GM19240 (cell line): ENCODE data around the gene HINT1.

Experiments
- DNase-seq: peaks from one replicate; pipeline ENCODE4 v3.0.0; 2011; ENCODE audit warnings: low spot score; ENCODE audit not compliant: insufficient read length

Gene HINT1

GRCh38 chr5:131109540-131110255, 55.4 kb downstream of the HINT1 start:
- DNase-seq: no peak
